ENCODE results near the gene ADAM12.

The ADAM12 gene

DNA sequence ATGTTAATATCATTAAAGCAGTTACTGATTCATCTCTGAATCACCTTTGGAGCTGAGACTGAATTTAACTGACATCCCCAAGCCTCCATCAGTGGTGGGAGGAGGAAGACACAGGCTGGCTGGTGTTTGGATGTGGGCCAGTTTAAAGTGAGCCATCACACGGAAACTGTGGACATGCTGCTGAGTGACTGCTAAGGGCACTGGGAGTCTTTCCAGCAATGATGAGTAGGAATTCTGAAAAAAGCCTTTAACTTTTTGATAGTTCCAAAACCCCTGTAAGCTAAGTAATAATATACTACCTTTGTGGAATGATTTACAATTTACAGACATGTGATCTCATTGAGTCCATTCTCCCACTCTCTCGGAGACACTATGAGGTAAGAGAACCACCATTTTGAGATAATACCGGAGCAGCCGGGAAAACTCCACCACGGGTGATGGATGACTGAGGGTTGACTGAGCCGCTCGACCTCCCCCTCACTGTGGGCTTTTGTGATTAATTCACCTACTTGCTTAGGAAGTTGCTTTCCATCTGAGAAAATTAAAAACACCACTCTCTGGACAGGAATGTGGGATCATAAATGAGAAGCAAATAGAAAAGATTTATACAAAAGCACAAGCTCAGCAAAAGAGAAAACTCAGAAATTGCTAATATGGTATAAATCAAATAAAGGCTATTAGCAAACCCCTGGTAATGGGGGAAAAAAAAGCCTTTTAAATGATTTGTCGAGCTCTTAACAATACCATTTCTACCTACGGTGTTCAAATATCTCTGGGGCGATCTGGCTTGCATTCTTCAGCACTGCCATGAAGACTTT lies 297.2 kb downstream of the ADAM12 start:
- POLR2A ChIA-PET, result interaction anchor here (0.6 to 2.1 kb wide), 3 partner anchors 9 to 170 kb away, joined by 3 to 6 read pairs (median 4); no protein-coding TSS in a partner anchor
- CTCF ChIA-PET, result interaction anchor here (1.0 kb wide), 1 partner anchor 413 kb away, joined by 3 read pairs; no protein-coding TSS in a partner anchor
- H3K4me3 ChIP-seq (ENCODE audit: low read depth, low read length), result no peak overlapping the region
- peak; percentile 78 for DNase-seq (ENCODE audit: low read depth, low spot score)
- TF ChIP-seq, protein P1, sequence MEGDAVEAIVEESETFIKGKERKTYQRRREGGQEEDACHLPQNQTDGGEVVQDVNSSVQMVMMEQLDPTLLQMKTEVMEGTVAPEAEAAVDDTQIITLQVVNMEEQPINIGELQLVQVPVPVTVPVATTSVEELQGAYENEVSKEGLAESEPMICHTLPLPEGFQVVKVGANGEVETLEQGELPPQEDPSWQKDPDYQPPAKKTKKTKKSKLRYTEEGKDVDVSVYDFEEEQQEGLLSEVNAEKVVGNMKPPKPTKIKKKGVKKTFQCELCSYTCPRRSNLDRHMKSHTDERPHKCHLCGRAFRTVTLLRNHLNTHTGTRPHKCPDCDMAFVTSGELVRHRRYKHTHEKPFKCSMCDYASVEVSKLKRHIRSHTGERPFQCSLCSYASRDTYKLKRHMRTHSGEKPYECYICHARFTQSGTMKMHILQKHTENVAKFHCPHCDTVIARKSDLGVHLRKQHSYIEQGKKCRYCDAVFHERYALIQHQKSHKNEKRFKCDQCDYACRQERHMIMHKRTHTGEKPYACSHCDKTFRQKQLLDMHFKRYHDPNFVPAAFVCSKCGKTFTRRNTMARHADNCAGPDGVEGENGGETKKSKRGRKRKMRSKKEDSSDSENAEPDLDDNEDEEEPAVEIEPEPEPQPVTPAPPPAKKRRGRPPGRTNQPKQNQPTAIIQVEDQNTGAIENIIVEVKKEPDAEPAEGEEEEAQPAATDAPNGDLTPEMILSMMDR (IDR thresholded peaks at IDR 0.05; ENCODE audit: insufficient read depth, low read length, missing control alignments), result no peak

DNA sequence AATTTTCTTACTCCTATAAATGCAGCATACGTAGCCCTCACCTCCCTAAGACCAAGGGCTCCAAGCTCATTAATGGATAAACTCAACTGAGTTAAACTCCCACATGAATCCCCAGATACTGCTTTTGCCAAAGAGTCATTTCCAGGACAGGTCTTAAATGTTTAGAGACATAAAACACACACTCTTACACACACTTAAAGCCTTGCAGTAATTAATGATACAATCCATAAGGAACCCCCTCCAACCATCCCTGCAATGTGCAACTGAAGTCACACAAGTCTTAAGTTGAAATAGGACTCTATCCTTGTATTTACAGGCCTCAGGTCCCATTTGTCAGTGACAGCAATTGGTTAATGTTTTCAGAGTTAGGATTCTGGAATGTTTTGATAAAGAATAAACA lies 297.8 kb downstream of the ADAM12 start:
- ChIA-PET POLR2A (interaction anchor here (0.8 to 2.1 kb wide), 2 partner anchors 8 to 163 kb away, joined by 4 to 6 read pairs; no protein-coding TSS in a partner anchor), CTCF (interaction anchor here (0.6 kb wide), 1 partner anchor 9 kb away, joined by 3 read pairs; no protein-coding TSS in a partner anchor)
- no peak for DNase-seq (ENCODE audit: low read depth, low spot score)
- no peak overlapping the region for H3K4me3 ChIP-seq (ENCODE audit: low read depth, low read length)
- TF ChIP-seq, protein P1 (IDR thresholded peaks at IDR 0.05; ENCODE audit: insufficient read depth, low read length, missing control alignments), result no peak

DNA sequence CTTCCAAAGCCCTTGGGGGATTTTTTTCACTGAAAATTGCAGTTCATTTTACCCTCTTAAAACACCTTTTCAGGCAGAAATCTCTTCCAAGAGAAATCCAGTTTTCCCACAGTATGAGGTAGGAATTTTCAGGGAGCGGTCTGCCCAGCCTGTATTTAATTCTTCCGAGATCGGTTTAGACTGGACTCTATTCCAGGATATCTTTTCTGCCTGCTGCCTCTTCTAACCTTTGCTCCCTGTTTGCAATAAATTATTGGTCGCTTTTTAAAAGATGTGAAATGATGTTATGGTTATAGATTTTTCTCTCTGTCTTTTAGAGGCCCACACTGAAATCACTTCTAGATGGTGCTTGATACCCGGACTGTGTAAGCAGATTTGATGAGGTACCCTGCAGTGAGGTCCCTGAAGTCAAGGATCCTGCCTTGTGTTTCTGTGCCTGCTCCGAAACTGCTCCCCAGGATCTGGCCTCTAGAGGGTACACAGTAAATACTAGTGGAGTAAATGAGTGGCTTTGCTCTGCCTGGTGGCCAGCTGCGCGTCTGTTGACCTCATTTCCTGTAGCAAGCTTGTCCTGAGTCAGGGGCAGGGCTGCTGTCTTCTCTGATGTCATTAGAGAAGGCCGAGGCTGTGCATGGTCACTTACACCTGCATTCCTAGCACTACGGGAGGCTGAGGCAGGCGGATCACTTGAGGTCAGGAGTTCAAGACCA lies 300.3 kb downstream of the ADAM12 start:
- CTCF ChIA-PET, result no interaction called here
- POLR2A ChIA-PET, result interaction anchor here (1.0 kb wide), 1 partner anchor 165 kb away, joined by 4 read pairs; no protein-coding TSS in a partner anchor
- DNase-seq (ENCODE audit: low read depth, low spot score), result no peak
- H3K4me3 ChIP-seq (ENCODE audit: low read depth, low read length), result no peak overlapping the region
- TF ChIP-seq, protein P1 (IDR thresholded peaks at IDR 0.05; ENCODE audit: insufficient read depth, low read length, missing control alignments), result no peak

DNA sequence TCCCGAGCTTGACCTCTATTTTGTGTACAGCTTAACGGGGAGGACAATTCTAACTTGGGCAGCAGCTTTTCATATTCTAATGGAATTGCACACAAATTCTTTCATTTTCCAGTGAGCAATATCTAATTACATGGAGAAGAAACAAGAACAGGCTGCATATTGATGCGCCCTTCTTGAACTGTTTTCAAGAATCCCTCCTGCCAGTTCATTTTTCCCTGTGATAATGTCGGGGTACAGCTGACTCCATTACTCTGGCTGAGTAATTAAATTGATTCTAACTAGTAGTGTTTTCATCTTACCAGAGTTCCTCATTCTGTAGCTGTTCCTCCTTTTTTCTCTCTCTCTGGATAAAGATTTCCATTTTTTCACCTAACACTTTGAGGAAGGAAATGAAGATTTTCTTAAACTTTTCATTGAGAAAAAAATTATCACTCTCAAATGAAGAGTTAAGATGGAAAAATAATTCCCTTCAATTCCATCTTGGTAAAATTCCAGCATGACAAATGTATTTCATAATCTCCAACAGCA lies 301.1 kb downstream of the ADAM12 start:
- ChIA-PET POLR2A (no interaction called here), CTCF (interaction anchor here (1.4 kb wide), 1 partner anchor 153 kb away, joined by 3 read pairs; no protein-coding TSS in a partner anchor)
- TF ChIP-seq, protein P1 (IDR thresholded peaks at IDR 0.05; ENCODE audit: insufficient read depth, low read length, missing control alignments), result no peak
- no peak overlapping the region for H3K4me3 ChIP-seq (ENCODE audit: low read depth, low read length)
- no peak for DNase-seq (ENCODE audit: low read depth, low spot score)

DNA sequence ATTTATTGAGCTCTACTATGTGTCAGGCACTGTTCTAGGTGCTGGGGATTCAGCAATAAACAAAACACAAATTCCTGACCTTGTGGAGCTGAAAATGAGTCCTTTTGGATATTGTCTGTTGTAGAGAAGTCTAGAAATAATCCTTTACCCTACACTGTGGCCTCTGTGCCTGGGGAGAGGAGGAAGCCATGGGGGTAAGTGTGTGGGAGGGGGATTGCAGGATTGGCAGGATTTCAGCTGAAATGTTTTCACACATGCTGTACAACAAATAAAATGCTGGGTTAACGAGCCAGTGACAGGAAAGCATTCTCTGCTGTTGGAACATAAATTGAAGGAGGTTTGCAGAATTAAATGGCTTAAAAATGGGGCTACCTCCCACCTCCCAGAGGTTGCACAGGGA lies 302.5 kb downstream of the ADAM12 start:
- ChIA-PET POLR2A (no interaction called here), CTCF (interaction anchor here (1.3 to 1.4 kb wide), 2 partner anchors 103 to 151 kb away, joined by 3 read pairs; no protein-coding TSS in a partner anchor)
- TF ChIP-seq, protein P1 (IDR thresholded peaks at IDR 0.05; ENCODE audit: insufficient read depth, low read length, missing control alignments), result no peak
- DNase-seq (ENCODE audit: low read depth, low spot score), result no peak
- no peak overlapping the region for H3K4me3 ChIP-seq (ENCODE audit: low read depth, low read length)

DNA sequence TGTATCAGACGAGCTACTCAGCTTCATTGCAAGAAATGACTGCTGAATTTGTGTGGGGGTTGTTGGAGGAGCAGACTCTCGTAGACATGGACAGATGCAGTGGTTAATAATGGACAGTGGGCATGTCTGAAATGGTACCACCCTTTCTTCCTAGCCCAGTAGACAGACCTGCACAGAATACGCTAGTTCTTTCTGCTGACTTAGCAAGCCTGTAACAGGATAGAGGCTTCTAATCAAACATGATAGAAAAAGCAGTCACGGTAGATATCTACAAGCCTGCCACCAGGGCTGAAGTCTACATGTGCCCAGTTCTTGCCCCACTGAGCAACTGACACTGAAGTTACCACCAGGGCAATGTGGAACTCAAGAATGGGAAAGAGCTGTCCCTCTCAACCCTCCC lies 303.9 kb downstream of the ADAM12 start:
- TF ChIP-seq, protein P1 (IDR thresholded peaks at IDR 0.05; ENCODE audit: insufficient read depth, low read length, missing control alignments), result no peak
- CTCF ChIA-PET, result no interaction called here
- H3K4me3 ChIP-seq (ENCODE audit: low read depth, low read length), result no peak overlapping the region
- DNase-seq (ENCODE audit: low read depth, low spot score), result no peak
- POLR2A ChIA-PET, result no interaction called here

Measured in AG04449 (cell line).